ENCODE data around the gene EPHA2. TPM values are rescaled to one million over a fixed set of nuclear protein-coding genes. Genes with fewer than 3 reads are reported as not detected.
A peak's percentile ranks its signal among the peaks of the same experiment; 100 is the strongest.

Gene EPHA2
- total RNA-seq, 2 donors from 2014 or later = not detected

GRCh38 chr1:16134906-16135305, 21.0 kb downstream of the EPHA2 start:
- Mint-ChIP-seq H3K27me3 (peaks cover 0 to 7% of the 10 kb centered on the region in 2 donors), H3K36me3 (no peaks in the 10 kb centered on the region), H3K27ac (no peak overlapping the region), H3K4me3 (no peak overlapping the region), H3K4me1 (ENCODE audit: low read depth in 2 of 2) (peaks cover 0 to 7% of the 10 kb centered on the region in 2 donors), H3K9me3 (no peaks in the 10 kb centered on the region)
- DNase-seq (ENCODE audit: low spot score) (no peak), ATAC-seq (no peak)

- H3K4me3 Mint-ChIP-seq = no peak overlapping the region
- no peak for ATAC-seq
- H3K27ac Mint-ChIP-seq = no peak overlapping the region
- H3K36me3 Mint-ChIP-seq = no peaks in the 10 kb centered on the region
- H3K9me3 Mint-ChIP-seq = no peaks in the 10 kb centered on the region
- no peak for DNase-seq (ENCODE audit: low spot score)
- peaks cover 0 to 4% of the 10 kb centered on the region in 2 donors for H3K4me1 Mint-ChIP-seq (ENCODE audit: low read depth in 2 of 2)
- peaks cover 0 to 10% of the 10 kb centered on the region in 2 donors for H3K27me3 Mint-ChIP-seq
Measured at GRCh38 chr1:16134066-16134801, 21.6 kb downstream of the EPHA2 start.

- Mint-ChIP-seq H3K4me3 (no peak overlapping the region), H3K27me3 (peaks cover 0 to 10% of the 10 kb centered on the region in 2 donors), H3K36me3 (no peaks in the 10 kb centered on the region), H3K27ac (no peak overlapping the region), H3K9me3 (no peaks in the 10 kb centered on the region), H3K4me1 (ENCODE audit: low read depth in 2 of 2) (peaks cover 0 to 4% of the 10 kb centered on the region in 2 donors)
- DNase-seq (ENCODE audit: low spot score) (no peak), ATAC-seq (no peak)
Measured at GRCh38 chr1:16133007-16133961, 22.6 kb downstream of the EPHA2 start.

GRCh38 chr1:16132325-16132785, 23.5 kb downstream of the EPHA2 start:
- Mint-ChIP-seq H3K4me1 (ENCODE audit: low read depth in 2 of 2) (peaks cover 0 to 4% of the 10 kb centered on the region in 2 donors), H3K27ac (no peak overlapping the region), H3K4me3 (no peak overlapping the region), H3K36me3 (no peaks in the 10 kb centered on the region), H3K27me3 (peaks cover 0 to 12% of the 10 kb centered on the region in 2 donors), H3K9me3 (no peaks in the 10 kb centered on the region)
- DNase-seq (ENCODE audit: low spot score) (no peak), ATAC-seq (no peak)

- Mint-ChIP-seq H3K4me1 (ENCODE audit: low read depth in 2 of 2) (peaks cover 0 to 4% of the 10 kb centered on the region in 2 donors), H3K27me3 (peaks cover 0 to 12% of the 10 kb centered on the region in 2 donors), H3K36me3 (no peaks in the 10 kb centered on the region), H3K9me3 (no peaks in the 10 kb centered on the region), H3K4me3 (no peak overlapping the region), H3K27ac (no peak overlapping the region)
- DNase-seq (ENCODE audit: low spot score) (no peak), ATAC-seq (no peak)
Measured at GRCh38 chr1:16131636-16132324, 24.1 kb downstream of the EPHA2 start.

GRCh38 chr1:16130827-16131226, 25.0 kb downstream of the EPHA2 start:
- Mint-ChIP-seq H3K4me1 (ENCODE audit: low read depth in 2 of 2) (peaks cover 0 to 4% of the 10 kb centered on the region in 2 donors), H3K4me3 (no peak overlapping the region), H3K27ac (no peak overlapping the region), H3K27me3 (peaks cover 0 to 15% of the 10 kb centered on the region in 2 donors), H3K36me3 (no peaks in the 10 kb centered on the region), H3K9me3 (no peaks in the 10 kb centered on the region)
- DNase-seq (ENCODE audit: low spot score) (no peak), ATAC-seq (no peak)

- Mint-ChIP-seq H3K4me1 (ENCODE audit: low read depth in 2 of 2) (peaks cover 0 to 4% of the 10 kb centered on the region in 2 donors), H3K27me3 (peaks cover 0 to 15% of the 10 kb centered on the region in 2 donors), H3K27ac (no peak overlapping the region), H3K4me3 (no peak overlapping the region), H3K36me3 (no peaks in the 10 kb centered on the region), H3K9me3 (no peaks in the 10 kb centered on the region)
- no peak for ATAC-seq
- DNase-seq (ENCODE audit: low spot score) = no peak
Measured at GRCh38 chr1:16129921-16130543, 25.8 kb downstream of the EPHA2 start.

GRCh38 chr1:16129316-16129715, 26.6 kb downstream of the EPHA2 start:
- DNase-seq (ENCODE audit: low spot score) = no peak
- Mint-ChIP-seq H3K27ac (no peak overlapping the region), H3K9me3 (no peaks in the 10 kb centered on the region), H3K4me3 (no peak overlapping the region), H3K27me3 (peaks cover 0 to 15% of the 10 kb centered on the region in 2 donors), H3K36me3 (no peaks in the 10 kb centered on the region), H3K4me1 (ENCODE audit: low read depth in 2 of 2) (peaks cover 0 to 9% of the 10 kb centered on the region in 2 donors)
- ATAC-seq = no peak

- DNase-seq (ENCODE audit: low spot score) = no peak
- Mint-ChIP-seq H3K9me3 (no peaks in the 10 kb centered on the region), H3K36me3 (no peaks in the 10 kb centered on the region), H3K4me1 (ENCODE audit: low read depth in 2 of 2) (peaks cover 7 to 17% of the 10 kb centered on the region in 2 donors), H3K27me3 (peaks cover 0 to 15% of the 10 kb centered on the region in 2 donors), H3K4me3 (no peak overlapping the region), H3K27ac (no peak overlapping the region)
- no peak for ATAC-seq
Measured at GRCh38 chr1:16128338-16128741, 27.5 kb downstream of the EPHA2 start.

- no peaks in the 10 kb centered on the region for H3K36me3 Mint-ChIP-seq
- ATAC-seq = no peak
- peaks cover 12 to 22% of the 10 kb centered on the region in 2 donors for H3K4me1 Mint-ChIP-seq (ENCODE audit: low read depth in 2 of 2)
- no peaks in the 10 kb centered on the region for H3K9me3 Mint-ChIP-seq
- H3K27ac Mint-ChIP-seq = no peak overlapping the region
- H3K4me3 Mint-ChIP-seq = no peak overlapping the region
- no peak for DNase-seq (ENCODE audit: low spot score)
- H3K27me3 Mint-ChIP-seq = peaks cover 0 to 16% of the 10 kb centered on the region in 2 donors
Measured at GRCh38 chr1:16127676-16128337, 28.1 kb downstream of the EPHA2 start.

GRCh38 chr1:16126743-16127515, 28.9 kb downstream of the EPHA2 start:
- Mint-ChIP-seq H3K4me1 (ENCODE audit: low read depth in 2 of 2) (peaks cover 15 to 25% of the 10 kb centered on the region in 2 donors), H3K9me3 (no peaks in the 10 kb centered on the region), H3K4me3 (no peak overlapping the region), H3K27me3 (peaks cover 0 to 18% of the 10 kb centered on the region in 2 donors), H3K36me3 (no peaks in the 10 kb centered on the region), H3K27ac (no peak overlapping the region)
- ATAC-seq (no peak), DNase-seq (ENCODE audit: low spot score) (peak; percentile 34)

GRCh38 chr1:16126160-16126559, 29.7 kb downstream of the EPHA2 start:
- H3K4me3 Mint-ChIP-seq = no peak overlapping the region
- peak overlapping the region in 1 of 2 donors; percentile 35 for H3K27ac Mint-ChIP-seq
- ATAC-seq = no peak
- H3K4me1 Mint-ChIP-seq (ENCODE audit: low read depth in 2 of 2) = peaks cover 15 to 30% of the 10 kb centered on the region in 2 donors
- H3K36me3 Mint-ChIP-seq = no peaks in the 10 kb centered on the region
- DNase-seq (ENCODE audit: low spot score) = no peak
- H3K27me3 Mint-ChIP-seq = peaks cover 0 to 20% of the 10 kb centered on the region in 2 donors
- H3K9me3 Mint-ChIP-seq = no peaks in the 10 kb centered on the region
